Activated T-helper 17 cell treated with anti-CD3 and anti-CD28 coated beads, Interleukin-2, amount 50 U/mL, for 72 hours (primary cell): Measurements from ENCODE around the gene PRKN. TPM values are rescaled to one million over a fixed set of nuclear protein-coding genes. Genes with fewer than 3 reads are reported as not detected.

Source experiments
- ATAC-seq: fragments of 150-1000 bp; cut with Tn5 transposase; replicated peaks from 2 replicates; pipeline ENCODE4 v1.10.0; 2021; ENCODE audit warnings: mild to moderate bottlenecking, moderate library complexity
- H3K27ac Mint-ChIP-seq: one replicate; pipeline ENCODE4 v1.8.0; 2022; ENCODE audit warnings: mixed read lengths
- H3K27me3 Mint-ChIP-seq: one replicate; pipeline ENCODE4 v1.8.0; 2022; ENCODE audit warnings: mixed read lengths
- H3K36me3 Mint-ChIP-seq: one replicate; pipeline ENCODE4 v1.8.0; 2022; ENCODE audit warnings: low read depth, mild to moderate bottlenecking, mixed read lengths
- H3K4me1 Mint-ChIP-seq: one replicate; pipeline ENCODE4 v1.8.0; 2022; ENCODE audit warnings: mixed read lengths
- H3K4me3 Mint-ChIP-seq: one replicate; pipeline ENCODE4 v1.8.0; 2022; ENCODE audit warnings: mild to moderate bottlenecking, mixed read lengths
- H3K9me3 Mint-ChIP-seq: one replicate; pipeline ENCODE4 v1.8.0; 2022; ENCODE audit warnings: mixed read lengths
- total RNA-seq, 2 donors: library from RNA; stranded (reverse); gene quantifications; one replicate each; pipeline ENCODE4 v1.2.3, GENCODE V29; 2022

PRKN gene
- total RNA-seq, 2 donors from 2014 or later = 0.84 to 0.87 TPM

GRCh38 chr6:162029873-162030576, 697.5 kb downstream of the PRKN start:
- H3K9me3 Mint-ChIP-seq = peaks cover 21% of the 10 kb centered on the region
- no peaks in the 10 kb centered on the region for H3K4me1 Mint-ChIP-seq
- peak; percentile 65 for ATAC-seq
- no peaks in the 10 kb centered on the region for H3K27me3 Mint-ChIP-seq
- no peaks in the 10 kb centered on the region for H3K36me3 Mint-ChIP-seq
- no peak overlapping the region for H3K27ac Mint-ChIP-seq
- H3K4me3 Mint-ChIP-seq = no peak overlapping the region

- no peaks in the 10 kb centered on the region for H3K4me1 Mint-ChIP-seq
- H3K9me3 Mint-ChIP-seq = peaks cover 23% of the 10 kb centered on the region
- no peaks in the 10 kb centered on the region for H3K27me3 Mint-ChIP-seq
- H3K36me3 Mint-ChIP-seq = no peaks in the 10 kb centered on the region
- no peak overlapping the region for H3K4me3 Mint-ChIP-seq
- H3K27ac Mint-ChIP-seq = no peak overlapping the region
- no peak for ATAC-seq
Observed at GRCh38 chr6:162026843-162027242, 700.7 kb downstream of the PRKN start.

- H3K4me3 Mint-ChIP-seq = no peak overlapping the region
- H3K27me3 Mint-ChIP-seq = no peaks in the 10 kb centered on the region
- no peak for ATAC-seq
- H3K27ac Mint-ChIP-seq = no peak overlapping the region
- H3K36me3 Mint-ChIP-seq = no peaks in the 10 kb centered on the region
- H3K4me1 Mint-ChIP-seq = no peaks in the 10 kb centered on the region
- H3K9me3 Mint-ChIP-seq = peaks cover 23% of the 10 kb centered on the region
Observed at GRCh38 chr6:162026031-162026430, 701.5 kb downstream of the PRKN start.

DNA sequence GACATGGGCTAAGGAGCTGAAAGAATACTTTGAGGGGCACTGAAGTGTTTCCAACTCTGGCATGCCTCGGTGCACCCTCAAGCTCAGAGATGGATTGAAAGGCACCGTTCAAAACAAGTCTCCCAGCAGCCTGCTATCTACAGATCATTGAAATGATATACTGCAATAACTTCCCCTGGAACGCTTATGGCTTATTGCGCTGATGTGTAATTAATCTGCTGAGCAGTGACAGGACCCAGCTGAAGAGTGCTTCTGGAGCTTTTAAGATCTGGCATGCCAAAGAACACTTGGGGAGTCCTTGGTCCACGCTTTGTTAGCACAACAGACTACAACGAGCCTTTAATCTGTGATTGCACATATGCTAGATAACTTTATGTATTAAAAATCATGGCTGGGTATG, 708.2 kb downstream of the PRKN start:
- H3K4me3 Mint-ChIP-seq = no peak overlapping the region
- no peaks in the 10 kb centered on the region for H3K27me3 Mint-ChIP-seq
- H3K36me3 Mint-ChIP-seq = no peaks in the 10 kb centered on the region
- H3K4me1 Mint-ChIP-seq = no peaks in the 10 kb centered on the region
- peaks cover 21% of the 10 kb centered on the region for H3K9me3 Mint-ChIP-seq
- no peak overlapping the region for H3K27ac Mint-ChIP-seq
- ATAC-seq = no peak

GRCh38 chr6:162017536-162017935, 710.0 kb downstream of the PRKN start:
- no peak for ATAC-seq
- no peak overlapping the region for H3K27ac Mint-ChIP-seq
- H3K9me3 Mint-ChIP-seq = peaks cover 19% of the 10 kb centered on the region
- no peak overlapping the region for H3K4me3 Mint-ChIP-seq
- H3K27me3 Mint-ChIP-seq = no peaks in the 10 kb centered on the region
- no peaks in the 10 kb centered on the region for H3K36me3 Mint-ChIP-seq
- H3K4me1 Mint-ChIP-seq = no peaks in the 10 kb centered on the region

GRCh38 chr6:162014069-162014811, 713.3 kb downstream of the PRKN start:
- ATAC-seq = no peak
- Mint-ChIP-seq H3K36me3 (no peaks in the 10 kb centered on the region), H3K27ac (no peak overlapping the region), H3K9me3 (peaks cover 16% of the 10 kb centered on the region), H3K4me1 (no peaks in the 10 kb centered on the region), H3K27me3 (no peaks in the 10 kb centered on the region), H3K4me3 (no peak overlapping the region)

DNA sequence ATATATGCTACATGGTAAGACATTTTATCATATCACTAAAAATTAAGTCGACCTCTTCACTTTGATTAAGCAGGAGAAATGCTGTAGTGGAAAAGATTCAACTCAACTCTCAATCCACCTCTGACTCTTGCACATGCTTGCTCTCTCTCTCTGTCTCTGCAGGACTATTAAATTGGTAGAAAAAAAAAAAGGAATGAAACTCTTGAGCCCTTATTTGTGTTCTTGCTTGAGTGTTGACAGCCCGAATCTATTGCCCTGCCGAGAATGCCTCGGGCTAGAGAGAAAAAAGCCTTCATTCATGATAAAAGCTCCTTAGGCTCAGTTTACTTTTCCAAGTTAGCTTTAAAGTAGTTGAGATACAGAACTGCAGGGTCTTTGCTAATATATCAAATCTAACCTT, 722.2 kb downstream of the PRKN start:
- ATAC-seq = no peak
- Mint-ChIP-seq H3K4me1 (no peaks in the 10 kb centered on the region), H3K4me3 (no peak overlapping the region), H3K9me3 (no peaks in the 10 kb centered on the region), H3K36me3 (no peaks in the 10 kb centered on the region), H3K27me3 (no peaks in the 10 kb centered on the region), H3K27ac (no peak overlapping the region)

DNA sequence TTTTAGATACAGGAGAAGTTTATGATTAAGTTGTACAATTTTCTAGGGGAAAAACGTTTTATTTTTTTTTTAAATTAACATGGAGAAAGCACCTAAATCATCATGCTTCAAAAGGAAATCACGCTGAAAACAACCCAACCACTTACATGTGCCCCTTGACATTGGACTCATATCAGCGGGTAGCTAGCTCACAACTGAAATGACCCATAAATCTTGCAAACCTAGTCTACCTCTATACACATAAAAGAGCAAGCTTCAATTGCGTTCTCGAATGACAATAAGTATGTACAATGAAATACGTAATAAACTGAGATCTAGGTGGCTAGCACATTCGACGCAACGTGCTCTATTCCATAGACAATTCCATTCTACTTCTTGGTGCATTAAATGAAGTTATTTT, 730.8 kb downstream of the PRKN start:
- no peak overlapping the region for H3K27ac Mint-ChIP-seq
- no peak for ATAC-seq
- H3K9me3 Mint-ChIP-seq = peaks cover 17% of the 10 kb centered on the region
- no peaks in the 10 kb centered on the region for H3K36me3 Mint-ChIP-seq
- H3K27me3 Mint-ChIP-seq = no peaks in the 10 kb centered on the region
- H3K4me1 Mint-ChIP-seq = no peaks in the 10 kb centered on the region
- no peak overlapping the region for H3K4me3 Mint-ChIP-seq

DNA sequence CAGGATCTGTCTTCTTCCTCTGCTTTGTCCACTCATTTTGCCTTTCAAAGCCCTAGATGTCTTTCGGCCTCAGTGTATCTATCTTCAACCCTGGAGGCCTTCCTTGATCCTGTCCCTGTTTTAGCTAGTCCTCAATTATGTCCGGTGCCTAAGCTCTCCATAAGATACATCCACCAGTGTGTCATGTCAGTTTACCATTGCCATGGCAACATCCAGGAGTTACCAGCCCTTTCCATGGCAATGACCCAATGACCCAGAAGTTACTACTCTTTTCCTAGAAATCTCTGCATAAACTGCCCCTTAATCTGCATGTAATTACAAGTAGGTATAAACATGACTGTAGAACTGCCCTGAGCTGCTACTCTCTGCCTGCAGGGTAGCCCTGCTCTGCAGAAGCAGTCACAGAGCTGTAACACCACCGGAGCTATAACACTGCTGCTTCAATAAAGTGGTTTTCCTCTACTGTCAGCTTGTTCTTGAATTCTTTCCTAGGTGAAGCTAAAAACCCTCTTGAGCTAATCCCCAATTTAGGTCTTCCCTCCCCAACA, 741.6 kb downstream of the PRKN start:
- H3K4me1 Mint-ChIP-seq = no peaks in the 10 kb centered on the region
- H3K27ac Mint-ChIP-seq = no peak overlapping the region
- peaks cover 18% of the 10 kb centered on the region for H3K9me3 Mint-ChIP-seq
- H3K4me3 Mint-ChIP-seq = no peak overlapping the region
- no peaks in the 10 kb centered on the region for H3K27me3 Mint-ChIP-seq
- ATAC-seq = no peak
- no peaks in the 10 kb centered on the region for H3K36me3 Mint-ChIP-seq

DNA sequence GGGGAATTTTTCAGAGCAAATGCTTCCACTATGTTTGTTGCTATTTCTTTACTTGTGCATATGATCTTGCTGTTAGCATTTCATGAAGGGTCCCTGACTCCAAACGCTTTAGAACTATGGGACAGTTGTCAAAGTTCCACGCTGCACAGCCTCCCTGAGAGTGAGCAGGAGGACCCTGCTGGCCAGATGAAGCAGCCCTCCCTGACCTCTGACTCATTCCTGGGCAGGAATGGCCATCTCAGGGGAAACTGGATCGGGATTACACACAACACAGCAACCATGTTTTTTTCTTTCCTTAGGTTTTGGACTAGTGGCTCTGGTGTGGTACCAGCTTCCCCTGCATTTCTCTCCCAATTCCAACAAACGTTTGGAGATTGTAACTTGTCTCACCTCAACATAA, 742.9 kb downstream of the PRKN start:
- Mint-ChIP-seq H3K9me3 (peaks cover 19% of the 10 kb centered on the region), H3K4me3 (no peak overlapping the region), H3K27ac (no peak overlapping the region), H3K27me3 (no peaks in the 10 kb centered on the region), H3K36me3 (no peaks in the 10 kb centered on the region), H3K4me1 (no peaks in the 10 kb centered on the region)
- ATAC-seq = no peak

- no peak for ATAC-seq
- Mint-ChIP-seq H3K4me3 (no peak overlapping the region), H3K27me3 (no peaks in the 10 kb centered on the region)
Observed at GRCh38 chr6:161976553-161976952, 751.0 kb downstream of the PRKN start.

GRCh38 chr6:161973064-161973463, 754.5 kb downstream of the PRKN start:
- no peaks in the 10 kb centered on the region for H3K36me3 Mint-ChIP-seq
- no peak overlapping the region for H3K27ac Mint-ChIP-seq
- no peaks in the 10 kb centered on the region for H3K27me3 Mint-ChIP-seq
- H3K9me3 Mint-ChIP-seq = no peaks in the 10 kb centered on the region
- no peak overlapping the region for H3K4me3 Mint-ChIP-seq
- ATAC-seq = no peak
- no peaks in the 10 kb centered on the region for H3K4me1 Mint-ChIP-seq

More at GRCh38 chr6:161976553-161976952, 751.0 kb downstream of the PRKN start:
- Mint-ChIP-seq H3K27ac (no peak overlapping the region), H3K36me3 (no peaks in the 10 kb centered on the region), H3K4me1 (no peaks in the 10 kb centered on the region), H3K9me3 (peaks cover 4% of the 10 kb centered on the region)

GRCh38 chr6:161971043-161971442, 756.5 kb downstream of the PRKN start:
- no peaks in the 10 kb centered on the region for H3K27me3 Mint-ChIP-seq
- no peak overlapping the region for H3K4me3 Mint-ChIP-seq
- no peaks in the 10 kb centered on the region for H3K4me1 Mint-ChIP-seq
- no peaks in the 10 kb centered on the region for H3K9me3 Mint-ChIP-seq
- no peak for ATAC-seq
- H3K36me3 Mint-ChIP-seq = no peaks in the 10 kb centered on the region
- H3K27ac Mint-ChIP-seq = no peak overlapping the region

- ATAC-seq = no peak
- no peaks in the 10 kb centered on the region for H3K9me3 Mint-ChIP-seq
- no peak overlapping the region for H3K27ac Mint-ChIP-seq
- no peaks in the 10 kb centered on the region for H3K4me1 Mint-ChIP-seq
- no peaks in the 10 kb centered on the region for H3K27me3 Mint-ChIP-seq
- no peaks in the 10 kb centered on the region for H3K36me3 Mint-ChIP-seq
- no peak overlapping the region for H3K4me3 Mint-ChIP-seq
Observed at GRCh38 chr6:161963634-161964234, 763.8 kb downstream of the PRKN start.

GRCh38 chr6:161963181-161963580, 764.4 kb downstream of the PRKN start:
- Mint-ChIP-seq H3K27ac (no peak overlapping the region), H3K4me3 (no peak overlapping the region), H3K9me3 (no peaks in the 10 kb centered on the region), H3K27me3 (no peaks in the 10 kb centered on the region), H3K36me3 (no peaks in the 10 kb centered on the region), H3K4me1 (no peaks in the 10 kb centered on the region)
- ATAC-seq = no peak
